Mucosa of rectum (tissue), 2 donors: ENCODE measurements around the gene ANKRD60.

Experiments used
- H3K27ac ChIP-seq, 2 donors: one replicate each; pipeline ENCODE4 v1.7.0; 2013; ENCODE audit warnings: inconsistent platforms in 2 of 2, low read depth in 2 of 2, low read length in 2 of 2
- H3K27me3 ChIP-seq, 2 donors: one replicate each; pipeline ENCODE4 v1.7.0; 2013; ENCODE audit warnings: low read length in 2 of 2; ENCODE audit not compliant: control insufficient read depth in 2 of 2, insufficient read depth in 2 of 2
- H3K36me3 ChIP-seq, 2 donors: one replicate each; pipeline ENCODE4 v1.7.0; 2013; ENCODE audit warnings: low read length in 2 of 2; ENCODE audit not compliant: control insufficient read depth in 2 of 2, insufficient read depth in 2 of 2
- H3K4me1 ChIP-seq, 2 donors: one replicate each; pipeline ENCODE4 v1.7.0; 2013; ENCODE audit warnings: low read length in 2 of 2, mild to moderate bottlenecking in 1 of 2; ENCODE audit not compliant: control insufficient read depth in 2 of 2, insufficient read depth in 2 of 2
- H3K4me3 ChIP-seq, 2 donors: one replicate each; pipeline ENCODE4 v1.7.0; 2013; ENCODE audit warnings: low read length in 2 of 2
- H3K9ac ChIP-seq, 2 donors: one replicate each; pipeline ENCODE4 v1.7.0; 2013; ENCODE audit warnings: low read length in 2 of 2, low read depth in 1 of 2, mild to moderate bottlenecking in 1 of 2
- H3K9me3 ChIP-seq, 2 donors: one replicate each; pipeline ENCODE4 v1.7.0; 2013; ENCODE audit warnings: low read length in 2 of 2; ENCODE audit not compliant: control insufficient read depth in 2 of 2
- donor health status: healthy.
- donor health status: Normal muscosa, but diverticular disease.

ANKRD60 gene

DNA sequence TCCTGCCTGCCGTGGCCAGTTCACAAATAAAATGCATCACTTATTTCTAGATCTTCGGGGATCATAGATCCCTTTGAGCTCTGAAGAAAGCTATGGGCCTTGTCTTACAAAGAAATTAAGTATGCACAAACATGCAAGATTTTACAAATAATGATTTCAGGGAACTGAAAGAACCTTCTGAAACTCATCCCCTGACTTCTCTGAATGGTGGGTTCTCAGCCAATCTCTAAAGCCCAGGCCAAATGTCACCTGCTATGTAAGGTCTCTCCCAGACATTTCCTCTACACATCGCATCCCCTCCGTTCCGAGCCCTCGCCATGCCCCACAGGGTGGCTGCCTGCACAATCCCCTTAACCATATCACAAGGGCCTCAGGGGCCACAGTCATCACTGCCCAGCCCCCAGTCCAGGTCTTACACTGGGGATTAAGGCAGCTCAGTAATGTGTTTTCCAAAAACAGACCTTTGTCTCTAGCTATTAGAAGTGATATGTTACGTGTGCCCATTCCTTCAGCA lies 16.1 kb upstream of the ANKRD60 start:
- no peaks in the 10 kb centered on the region for H3K27me3 ChIP-seq
- H3K4me3 ChIP-seq = no peak overlapping the region
- H3K36me3 ChIP-seq = peaks cover 0 to 49% of the 10 kb centered on the region in 2 donors
- H3K9me3 ChIP-seq = no peaks in the 10 kb centered on the region
- no peak overlapping the region for H3K9ac ChIP-seq
- H3K4me1 ChIP-seq = no peaks in the 10 kb centered on the region
- no peak overlapping the region for H3K27ac ChIP-seq

- Histone ChIP-seq H3K9me3 (no peaks in the 10 kb centered on the region), H3K36me3 (peaks cover 0 to 49% of the 10 kb centered on the region in 2 donors), H3K27me3 (no peaks in the 10 kb centered on the region), H3K9ac (no peak overlapping the region), H3K4me3 (no peak overlapping the region), H3K4me1 (no peaks in the 10 kb centered on the region), H3K27ac (no peak overlapping the region)
Observed at GRCh38 chr20:58243653-58244410, 15.4 kb upstream of the ANKRD60 start.

DNA sequence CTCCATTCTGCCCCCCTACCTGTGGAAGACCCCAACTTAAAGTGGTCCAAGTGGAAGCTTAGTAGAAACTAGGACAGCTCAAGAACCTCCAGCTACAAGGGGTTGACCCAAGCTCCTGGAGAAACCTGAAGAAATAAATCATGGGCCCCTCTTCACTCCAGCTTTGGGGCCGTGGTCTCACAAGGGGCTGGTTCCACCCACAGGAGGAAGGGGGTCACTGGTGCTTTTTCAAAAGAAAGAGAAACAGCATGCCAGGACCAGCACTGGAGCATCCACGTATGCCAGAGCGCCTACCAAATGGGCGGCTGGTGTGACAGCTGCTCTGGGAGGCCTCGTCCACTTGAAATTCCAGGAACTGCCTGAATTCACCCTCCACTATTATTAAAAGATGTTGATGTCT lies 14.4 kb upstream of the ANKRD60 start:
- H3K9ac ChIP-seq = no peak overlapping the region
- H3K4me1 ChIP-seq = no peaks in the 10 kb centered on the region
- no peak overlapping the region for H3K4me3 ChIP-seq
- no peaks in the 10 kb centered on the region for H3K9me3 ChIP-seq
- H3K27ac ChIP-seq = no peak overlapping the region
- no peaks in the 10 kb centered on the region for H3K27me3 ChIP-seq
- H3K36me3 ChIP-seq = peaks cover 0 to 47% of the 10 kb centered on the region in 2 donors

- no peak overlapping the region for H3K4me3 ChIP-seq
- peaks cover 0 to 40% of the 10 kb centered on the region in 2 donors for H3K36me3 ChIP-seq
- no peak overlapping the region for H3K27ac ChIP-seq
- no peak overlapping the region for H3K9ac ChIP-seq
- no peaks in the 10 kb centered on the region for H3K27me3 ChIP-seq
- H3K4me1 ChIP-seq = peaks cover 0 to under 1% of the 10 kb centered on the region in 2 donors
- no peaks in the 10 kb centered on the region for H3K9me3 ChIP-seq
Observed at GRCh38 chr20:58241766-58242465, 13.5 kb upstream of the ANKRD60 start.

DNA sequence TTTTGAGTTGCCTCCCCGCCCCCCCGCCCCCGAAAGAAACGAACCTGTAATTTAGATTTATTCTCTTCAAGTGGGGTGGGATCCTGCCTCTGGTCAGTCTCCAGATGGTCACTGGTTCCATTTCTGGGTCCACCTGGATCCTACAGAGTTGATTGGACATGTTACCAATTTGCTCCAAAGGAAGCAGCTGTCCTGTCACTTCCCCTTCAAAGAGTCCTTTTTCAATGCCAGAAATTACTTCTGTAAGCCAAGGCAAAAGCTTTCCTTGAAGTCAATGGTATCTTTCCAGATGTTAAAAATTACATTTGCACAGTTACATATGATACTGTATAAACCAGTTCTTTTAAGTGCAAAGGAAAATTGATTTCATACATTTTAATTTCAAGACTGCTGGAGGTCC lies 12.0 kb upstream of the ANKRD60 start:
- peaks cover 0 to 5% of the 10 kb centered on the region in 2 donors for H3K4me1 ChIP-seq
- H3K9ac ChIP-seq = no peak overlapping the region
- H3K27me3 ChIP-seq = peaks cover 0 to 5% of the 10 kb centered on the region in 2 donors
- H3K27ac ChIP-seq = no peak overlapping the region
- peaks cover 0 to 25% of the 10 kb centered on the region in 2 donors for H3K36me3 ChIP-seq
- H3K9me3 ChIP-seq = no peaks in the 10 kb centered on the region
- H3K4me3 ChIP-seq = no peak overlapping the region

- H3K9ac ChIP-seq = no peak overlapping the region
- no peaks in the 10 kb centered on the region for H3K9me3 ChIP-seq
- H3K36me3 ChIP-seq = peaks cover 0 to 20% of the 10 kb centered on the region in 2 donors
- no peak overlapping the region for H3K4me3 ChIP-seq
- H3K27ac ChIP-seq = no peak overlapping the region
- peaks cover 0 to 5% of the 10 kb centered on the region in 2 donors for H3K4me1 ChIP-seq
- peaks cover 0 to 11% of the 10 kb centered on the region in 2 donors for H3K27me3 ChIP-seq
Observed at GRCh38 chr20:58239216-58239615, 10.8 kb upstream of the ANKRD60 start.

GRCh38 chr20:58238490-58238889 lies 10.0 kb upstream of the ANKRD60 start:
- no peak overlapping the region for H3K27ac ChIP-seq

DNA sequence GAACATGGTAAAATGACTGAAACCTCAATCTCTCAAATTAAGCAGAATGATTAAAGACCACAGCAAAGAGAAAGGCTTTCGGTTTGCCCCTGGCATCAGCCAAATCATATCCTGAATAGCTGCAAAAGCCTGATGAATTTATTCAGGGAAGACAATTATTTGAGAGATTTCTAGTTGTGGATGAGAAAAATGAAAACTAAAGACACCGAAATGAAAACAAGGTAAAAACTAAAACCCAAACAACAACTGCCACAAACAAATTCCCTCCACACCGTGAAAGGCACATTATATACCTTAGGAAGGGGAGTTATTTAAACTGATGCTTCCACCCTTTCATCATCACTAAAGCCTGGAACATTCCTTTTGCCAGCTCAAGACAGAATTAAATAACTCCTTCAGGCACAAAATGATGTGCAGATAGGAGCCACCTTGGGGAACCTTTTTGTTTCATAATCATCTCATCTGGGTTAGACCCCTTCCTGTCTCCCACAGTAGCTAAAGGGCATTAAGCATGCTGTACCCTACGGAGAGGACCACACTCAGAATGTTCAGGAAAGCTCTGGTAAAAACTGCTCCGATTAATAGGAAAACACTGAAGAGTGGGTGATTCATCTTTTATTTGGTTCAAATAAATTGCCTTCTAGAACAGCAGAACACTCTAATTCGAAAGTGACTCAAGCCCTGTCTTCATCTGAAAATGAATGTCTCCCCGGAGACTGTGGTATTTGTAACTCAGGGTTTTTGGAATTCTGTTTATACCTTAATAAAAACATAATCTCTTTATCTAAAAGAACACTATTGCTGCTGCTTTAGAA lies 9.1 kb upstream of the ANKRD60 start:
- H3K9me3 ChIP-seq = no peaks in the 10 kb centered on the region
- H3K27ac ChIP-seq = no peak overlapping the region
- H3K4me1 ChIP-seq = peaks cover 0 to 5% of the 10 kb centered on the region in 2 donors
- H3K9ac ChIP-seq = no peak overlapping the region
- peaks cover 0 to 7% of the 10 kb centered on the region in 2 donors for H3K36me3 ChIP-seq
- H3K27me3 ChIP-seq = peaks cover 0 to 11% of the 10 kb centered on the region in 2 donors
- H3K4me3 ChIP-seq = no peak overlapping the region

More at GRCh38 chr20:58238490-58238889, 10.0 kb upstream of the ANKRD60 start:
- H3K4me1 ChIP-seq = peaks cover 0 to 5% of the 10 kb centered on the region in 2 donors
- H3K4me3 ChIP-seq = no peak overlapping the region
- H3K27me3 ChIP-seq = peaks cover 0 to 11% of the 10 kb centered on the region in 2 donors
- no peaks in the 10 kb centered on the region for H3K9me3 ChIP-seq
- H3K36me3 ChIP-seq = peaks cover 0 to 15% of the 10 kb centered on the region in 2 donors
- H3K9ac ChIP-seq = no peak overlapping the region

GRCh38 chr20:58236612-58237317 lies 8.3 kb upstream of the ANKRD60 start:
- H3K9ac ChIP-seq = peak overlapping the region; percentile 20 to 50
- H3K4me3 ChIP-seq = peak overlapping the region; percentile 67 to 72
- no peaks in the 10 kb centered on the region for H3K9me3 ChIP-seq
- H3K4me1 ChIP-seq = peaks cover 0 to 5% of the 10 kb centered on the region in 2 donors
- H3K27ac ChIP-seq = no peak overlapping the region
- peaks cover 0 to 11% of the 10 kb centered on the region in 2 donors for H3K27me3 ChIP-seq
- peaks cover 0 to 4% of the 10 kb centered on the region in 2 donors for H3K36me3 ChIP-seq
